OCI-LY3 (cell line): ENCODE data around the gene KCNK5.

Source experiments
- H2AFZ ChIP-seq: fragments of 200-600, 300-600 bp; shearing (Covaris generic); 2 replicates; pipeline ENCODE4 v1.6.0; 2014; ENCODE audit warnings: antibody characterized with exemption, low read depth, low read length
- H3K27ac ChIP-seq: fragments of 200-600, 300-600 bp; sonication (generic); 2 replicates; pipeline ENCODE4 v1.5.1; 2014; ENCODE audit warnings: mild to moderate bottlenecking, low read length, moderate library complexity, mixed read lengths
- H3K27me3 ChIP-seq: fragments of 200-600, 300-600 bp; sonication (generic); 2 replicates; pipeline ENCODE4 v1.6.1; 2014; ENCODE audit warnings: low read depth, low read length, mixed read lengths
- H3K36me3 ChIP-seq: fragments of 200-600, 300-600 bp; sonication (generic); replicated peaks from 2 replicates; pipeline ENCODE3; 2014; ENCODE audit warnings: low read depth, low read length, mixed read lengths
- H3K4me1 ChIP-seq: fragments of 300-600, 200-600 bp; sonication (generic); 2 replicates; pipeline ENCODE4 v1.6.1; 2014; ENCODE audit warnings: low read length, mixed read lengths
- H3K4me2 ChIP-seq: fragments of 200-600, 300-600 bp; sonication (generic); 2 replicates; pipeline ENCODE4 v1.6.1; 2014; ENCODE audit warnings: low read length, mixed read lengths
- H3K4me3 ChIP-seq: fragments of 300-600, 200-600 bp; sonication (generic); 2 replicates; pipeline ENCODE4 v1.5.1; 2014; ENCODE audit warnings: antibody characterized with exemption, mild to moderate bottlenecking, low read length, moderate library complexity
- H3K79me2 ChIP-seq: fragments of 300-600, 200-600 bp; shearing (Covaris generic); 2 replicates; pipeline ENCODE4 v1.6.1; 2014; ENCODE audit warnings: mild to moderate bottlenecking, low read length, mixed read lengths
- H3K9ac ChIP-seq: fragments of 300-600, 200-600 bp; shearing (Covaris generic); 2 replicates; pipeline ENCODE4 v1.6.0; 2014; ENCODE audit warnings: mild to moderate bottlenecking, low read length, moderate library complexity
- H3K9me3 ChIP-seq: fragments of 200-600, 300-600 bp; shearing (Covaris generic); 2 replicates; pipeline ENCODE4 v1.6.1; 2014; ENCODE audit warnings: low read length, mixed read lengths; ENCODE audit not compliant: insufficient read depth
- H4K20me1 ChIP-seq: fragments of 200-600, 300-600 bp; sonication (generic); 2 replicates; pipeline ENCODE4 v1.6.1; 2016; ENCODE audit warnings: low read length, mixed read lengths; ENCODE audit not compliant: insufficient read depth
- EZH2phosphoT487 ChIP-seq: fragments of 200-600 bp; shearing (Covaris generic); IDR thresholded peaks from 2 replicates; pipeline ENCODE4 v1.6.1; 2018; ENCODE audit warnings: antibody characterized with exemption, mixed run types, low read depth
- TF ChIP-seq, protein P1 (sequence below): fragments of 200-600, 300-600 bp; sonication (generic); IDR thresholded peaks from 2 replicates; pipeline ENCODE4 v1.5.1; 2014; ENCODE audit warnings: antibody characterized with exemption, low read length, low read depth

KCNK5 gene

GRCh38 chr6:39273406-39273821, 44.1 kb upstream of the KCNK5 start:
- Histone ChIP-seq H2AFZ (no peak overlapping the region), H3K27me3 (no peaks in the 10 kb centered on the region)

GRCh38 chr6:39269961-39270360, 40.7 kb upstream of the KCNK5 start:
- H4K20me1 ChIP-seq = no peaks in the 10 kb centered on the region
- H2AFZ ChIP-seq = no peak overlapping the region
- no peak for TF ChIP-seq EZH2phosphoT487
- TF ChIP-seq, protein P1, sequence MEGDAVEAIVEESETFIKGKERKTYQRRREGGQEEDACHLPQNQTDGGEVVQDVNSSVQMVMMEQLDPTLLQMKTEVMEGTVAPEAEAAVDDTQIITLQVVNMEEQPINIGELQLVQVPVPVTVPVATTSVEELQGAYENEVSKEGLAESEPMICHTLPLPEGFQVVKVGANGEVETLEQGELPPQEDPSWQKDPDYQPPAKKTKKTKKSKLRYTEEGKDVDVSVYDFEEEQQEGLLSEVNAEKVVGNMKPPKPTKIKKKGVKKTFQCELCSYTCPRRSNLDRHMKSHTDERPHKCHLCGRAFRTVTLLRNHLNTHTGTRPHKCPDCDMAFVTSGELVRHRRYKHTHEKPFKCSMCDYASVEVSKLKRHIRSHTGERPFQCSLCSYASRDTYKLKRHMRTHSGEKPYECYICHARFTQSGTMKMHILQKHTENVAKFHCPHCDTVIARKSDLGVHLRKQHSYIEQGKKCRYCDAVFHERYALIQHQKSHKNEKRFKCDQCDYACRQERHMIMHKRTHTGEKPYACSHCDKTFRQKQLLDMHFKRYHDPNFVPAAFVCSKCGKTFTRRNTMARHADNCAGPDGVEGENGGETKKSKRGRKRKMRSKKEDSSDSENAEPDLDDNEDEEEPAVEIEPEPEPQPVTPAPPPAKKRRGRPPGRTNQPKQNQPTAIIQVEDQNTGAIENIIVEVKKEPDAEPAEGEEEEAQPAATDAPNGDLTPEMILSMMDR = no peak
- no peaks in the 10 kb centered on the region for H3K9me3 ChIP-seq
- H3K27ac ChIP-seq = no peak overlapping the region
- H3K36me3 ChIP-seq = no peaks in the 10 kb centered on the region
- no peaks in the 10 kb centered on the region for H3K79me2 ChIP-seq
- no peak overlapping the region for H3K4me2 ChIP-seq
- no peak overlapping the region for H3K9ac ChIP-seq
- no peaks in the 10 kb centered on the region for H3K27me3 ChIP-seq
- H3K4me1 ChIP-seq = no peaks in the 10 kb centered on the region
- no peak overlapping the region for H3K4me3 ChIP-seq

More at GRCh38 chr6:39273406-39273821, 44.1 kb upstream of the KCNK5 start:
- no peaks in the 10 kb centered on the region for H3K9me3 ChIP-seq
- TF ChIP-seq, protein P1 = no peak
- TF ChIP-seq EZH2phosphoT487 = no peak
- no peak overlapping the region for H3K4me2 ChIP-seq
- H4K20me1 ChIP-seq = no peaks in the 10 kb centered on the region
- no peaks in the 10 kb centered on the region for H3K36me3 ChIP-seq
- H3K4me1 ChIP-seq = no peaks in the 10 kb centered on the region
- no peak overlapping the region for H3K27ac ChIP-seq
- H3K9ac ChIP-seq = no peak overlapping the region
- no peaks in the 10 kb centered on the region for H3K79me2 ChIP-seq
- H3K4me3 ChIP-seq = no peak overlapping the region

DNA sequence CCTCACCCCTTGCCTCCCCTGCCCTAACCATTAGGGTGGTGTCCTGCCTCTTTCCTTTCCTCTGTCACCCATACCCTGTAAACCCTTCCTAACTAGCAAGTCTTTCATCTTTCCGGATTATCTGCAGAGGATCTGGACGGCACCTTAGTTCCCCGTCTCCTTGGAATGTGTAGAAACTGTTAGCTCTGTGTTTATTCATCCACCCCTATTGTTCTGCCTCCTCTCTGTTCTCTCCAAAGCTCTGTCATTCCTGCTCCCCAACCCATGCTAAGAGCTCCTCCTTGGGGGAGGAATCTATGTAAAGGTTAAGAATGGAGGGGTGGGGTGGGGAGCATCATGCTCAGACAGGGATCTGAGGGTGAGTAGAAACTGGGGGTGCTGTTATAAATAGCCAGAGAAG, 39.4 kb upstream of the KCNK5 start:
- TF ChIP-seq, protein P1 = no peak
- TF ChIP-seq EZH2phosphoT487 = no peak
- no peaks in the 10 kb centered on the region for H3K9me3 ChIP-seq
- H3K27ac ChIP-seq = no peak overlapping the region
- H3K9ac ChIP-seq = no peak overlapping the region
- H3K27me3 ChIP-seq = 0 out of 2 replicates have a peak, but pooled peaks cover 1% of the 10 kb centered on the region
- no peaks in the 10 kb centered on the region for H4K20me1 ChIP-seq
- no peaks in the 10 kb centered on the region for H3K4me1 ChIP-seq
- H3K4me2 ChIP-seq = no peak overlapping the region
- no peaks in the 10 kb centered on the region for H3K36me3 ChIP-seq
- H3K79me2 ChIP-seq = no peaks in the 10 kb centered on the region
- no peak overlapping the region for H2AFZ ChIP-seq
- H3K4me3 ChIP-seq = no peak overlapping the region

DNA sequence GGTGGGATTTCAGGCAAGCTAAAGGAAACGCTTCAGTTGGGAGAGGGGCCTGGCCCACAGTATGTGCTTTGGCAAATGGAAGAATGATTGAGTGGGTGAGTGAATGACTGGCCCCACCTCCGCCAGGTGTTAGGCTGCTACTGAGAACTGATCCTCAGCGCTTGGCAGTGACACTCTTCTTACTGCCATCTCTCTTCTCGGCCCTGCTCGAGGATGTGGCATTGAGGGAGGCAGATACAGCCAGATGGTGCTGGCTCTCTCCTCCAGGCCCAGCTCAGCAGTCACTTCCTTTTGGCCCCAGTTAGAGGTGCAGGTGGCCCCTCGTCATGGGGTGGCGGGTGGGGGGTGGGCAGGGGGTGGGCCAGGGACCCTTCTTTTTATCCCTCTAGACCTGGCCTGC, 38.9 kb upstream of the KCNK5 start:
- TF ChIP-seq EZH2phosphoT487 = no peak
- TF ChIP-seq, protein P1 = no peak
- 0 out of 2 replicates have a peak, but pooled peaks cover 3% of the 10 kb centered on the region for H3K27me3 ChIP-seq
- H4K20me1 ChIP-seq = no peaks in the 10 kb centered on the region
- H3K79me2 ChIP-seq = no peaks in the 10 kb centered on the region
- H3K4me1 ChIP-seq = no peaks in the 10 kb centered on the region
- H3K4me2 ChIP-seq = no peak overlapping the region
- no peak overlapping the region for H3K9ac ChIP-seq
- no peak overlapping the region for H3K4me3 ChIP-seq
- no peaks in the 10 kb centered on the region for H3K36me3 ChIP-seq
- H3K27ac ChIP-seq = no peak overlapping the region
- H2AFZ ChIP-seq = no peak overlapping the region
- no peaks in the 10 kb centered on the region for H3K9me3 ChIP-seq
